Measurements from ENCODE around the gene CMA1.
"Not testable (repeated sequence)": the region's sequence is repeated elsewhere in the genome, so short reads cannot be mapped to it uniquely, and the experiment has no call there.

CMA1 gene, protein sequence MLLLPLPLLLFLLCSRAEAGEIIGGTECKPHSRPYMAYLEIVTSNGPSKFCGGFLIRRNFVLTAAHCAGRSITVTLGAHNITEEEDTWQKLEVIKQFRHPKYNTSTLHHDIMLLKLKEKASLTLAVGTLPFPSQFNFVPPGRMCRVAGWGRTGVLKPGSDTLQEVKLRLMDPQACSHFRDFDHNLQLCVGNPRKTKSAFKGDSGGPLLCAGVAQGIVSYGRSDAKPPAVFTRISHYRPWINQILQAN

DNA sequence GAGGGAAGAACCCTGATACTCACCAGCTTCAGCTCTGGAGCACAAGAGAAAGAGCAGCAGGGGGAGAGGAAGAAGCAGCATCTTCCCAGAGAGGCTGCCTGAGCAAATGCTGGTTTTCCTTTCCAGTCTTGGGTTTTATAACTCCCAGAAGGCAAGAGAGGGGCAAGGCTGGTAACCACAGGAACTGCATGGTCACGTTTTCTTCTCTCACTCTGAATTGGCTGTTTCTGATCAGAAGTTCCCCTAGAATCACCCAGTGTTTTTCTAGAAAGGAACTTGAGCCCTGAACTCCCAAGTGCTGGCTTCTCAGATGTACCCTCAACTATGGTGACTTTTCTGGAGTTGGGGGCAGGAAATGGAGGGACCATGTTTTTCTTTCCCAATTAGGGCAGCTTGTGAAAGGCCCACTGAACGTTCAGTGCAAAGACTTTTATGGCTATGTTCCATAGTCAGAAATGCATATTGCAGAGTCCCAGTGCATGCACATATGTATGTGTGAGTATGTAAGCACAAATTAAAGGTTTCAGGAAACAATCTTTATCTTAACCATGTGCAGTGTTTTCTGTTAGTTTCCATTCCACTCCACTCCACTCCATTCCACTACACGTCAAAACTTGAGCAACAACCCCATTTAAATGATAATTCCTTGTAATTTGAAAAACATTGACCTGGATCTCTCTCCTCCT, at the start of gene CMA1:
TSS of gene CMA1 (minus strand) at position 111 of the 686 bp plus-strand sequence. CDS start at position 81, 30 bp downstream.
- H3K9me3 Mint-ChIP-seq, result no peaks in the 10 kb centered on the region
- no peak within 1 kb of the TSS for H3K4me3 Mint-ChIP-seq
- intact Hi-C loops (cut with micrococcal nuclease), result no loop called here
- no peak within 1 kb of the TSS for H3K27ac Mint-ChIP-seq
- H3K36me3 Mint-ChIP-seq (ENCODE audit: low read depth), result no peaks in the 10 kb centered on the region
- no peaks in the 10 kb centered on the region for H3K27me3 Mint-ChIP-seq
- H3K4me1 Mint-ChIP-seq (ENCODE audit: low read depth), result no peaks in the 10 kb centered on the region

DNA sequence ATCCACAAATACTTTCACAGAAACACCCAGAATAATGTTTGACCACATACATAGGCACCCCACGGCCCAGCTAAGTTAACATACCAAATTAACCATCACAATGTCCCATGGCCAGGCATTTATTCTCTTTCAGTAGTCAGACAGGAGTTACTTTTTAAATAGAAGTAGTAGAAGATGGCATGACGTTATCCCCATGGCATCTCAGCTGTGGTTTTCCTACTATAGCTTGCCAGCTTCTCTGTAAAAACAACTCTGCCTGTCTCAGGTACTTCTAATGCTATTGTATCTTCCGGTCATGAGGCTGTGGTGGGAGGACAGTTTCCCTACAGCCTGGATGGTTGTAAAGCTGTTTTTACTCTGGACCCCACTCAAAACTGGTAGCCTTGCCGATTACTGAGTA, 48.7 kb upstream of the CMA1 start:
- no peaks in the 10 kb centered on the region for H3K36me3 Mint-ChIP-seq (ENCODE audit: low read depth)
- no peaks in the 10 kb centered on the region for H3K27me3 Mint-ChIP-seq
- no peak overlapping the region for H3K4me3 Mint-ChIP-seq
- H3K9me3 Mint-ChIP-seq, result no peaks in the 10 kb centered on the region
- H3K4me1 Mint-ChIP-seq (ENCODE audit: low read depth), result no peaks in the 10 kb centered on the region
- intact Hi-C loops (cut with micrococcal nuclease), result no loop called here
- no peak overlapping the region for H3K27ac Mint-ChIP-seq

DNA sequence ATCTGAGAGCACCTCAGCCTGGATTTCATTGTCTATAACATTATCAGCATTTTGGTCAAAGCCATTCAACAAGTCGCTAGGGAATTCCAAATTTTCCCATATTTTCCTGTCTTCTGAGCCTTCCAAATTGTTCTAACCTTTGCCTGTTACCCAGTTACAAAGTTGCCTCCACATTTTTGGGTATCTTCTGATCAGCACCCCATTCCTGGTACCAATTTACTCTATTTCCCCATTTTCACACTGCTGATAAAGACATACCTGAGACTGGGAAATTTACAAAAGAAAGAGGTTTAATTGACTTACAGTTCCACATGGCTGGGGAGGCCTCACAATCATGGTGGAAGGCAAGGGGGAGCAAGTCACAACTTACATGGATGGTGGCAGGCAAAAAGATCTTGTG, 41.0 kb upstream of the CMA1 start:
- intact Hi-C loops (cut with micrococcal nuclease); H3K27me3 Mint-ChIP-seq; H3K4me3 Mint-ChIP-seq; H3K4me1 Mint-ChIP-seq (ENCODE audit: low read depth); H3K27ac Mint-ChIP-seq; H3K36me3 Mint-ChIP-seq (ENCODE audit: low read depth): not testable (repeated sequence)
- H3K9me3 Mint-ChIP-seq, result peaks cover 58% of the 10 kb centered on the region

DNA sequence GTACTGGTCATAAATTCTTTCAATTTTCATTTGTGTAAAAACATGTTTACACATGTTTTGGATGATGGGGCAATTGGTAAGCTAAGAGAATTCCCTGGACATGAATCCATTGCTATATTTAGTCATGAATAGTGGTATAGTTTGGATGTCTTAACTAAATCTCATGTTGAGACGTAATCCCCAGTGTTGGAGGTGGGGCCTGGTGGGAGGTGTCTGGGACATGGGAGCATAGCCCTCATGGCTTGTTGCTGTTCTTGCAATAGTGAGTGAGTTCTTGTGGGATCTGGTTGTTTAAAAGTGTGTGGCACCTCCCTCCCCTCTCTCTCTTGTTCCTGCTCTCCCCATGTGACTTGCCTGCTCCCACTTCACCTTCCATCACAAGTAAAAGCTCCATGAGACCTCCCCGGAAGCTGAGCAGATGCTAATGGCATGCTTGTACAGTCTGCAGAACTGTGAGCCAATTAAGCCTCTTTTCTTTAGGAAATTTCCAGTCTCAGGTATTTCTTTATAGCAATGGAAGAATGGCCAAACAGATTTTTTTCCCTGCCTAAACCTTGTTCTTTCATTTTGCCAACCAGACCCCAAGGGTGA, 34.4 kb upstream of the CMA1 start:
- intact Hi-C loops (cut with micrococcal nuclease), result no loop called here
- no peak overlapping the region for H3K27ac Mint-ChIP-seq
- H3K9me3 Mint-ChIP-seq, result peaks cover 44% of the 10 kb centered on the region
- H3K4me1 Mint-ChIP-seq (ENCODE audit: low read depth), result no peaks in the 10 kb centered on the region
- H3K36me3 Mint-ChIP-seq (ENCODE audit: low read depth), result no peaks in the 10 kb centered on the region
- no peak overlapping the region for H3K4me3 Mint-ChIP-seq
- no peaks in the 10 kb centered on the region for H3K27me3 Mint-ChIP-seq

DNA sequence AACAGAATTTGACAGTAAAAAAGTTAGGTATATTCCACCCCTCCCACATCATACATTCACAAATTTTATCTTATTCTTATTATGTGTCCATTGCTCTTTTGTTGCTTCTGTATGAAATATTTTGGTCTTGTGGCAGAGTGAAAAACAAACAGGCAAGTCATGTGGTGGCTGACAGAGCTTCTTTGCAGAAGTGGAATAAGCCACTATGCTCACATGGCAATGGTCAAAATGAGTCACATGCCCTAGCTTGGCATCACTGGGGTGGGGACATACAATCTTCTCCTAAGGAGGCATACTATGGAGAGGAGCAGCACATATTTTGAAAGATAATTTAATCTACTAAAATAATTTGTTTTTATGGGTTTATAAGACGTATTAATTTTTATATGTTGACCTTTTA, 27.7 kb upstream of the CMA1 start:
- intact Hi-C loops (cut with micrococcal nuclease), result no loop called here
- no peaks in the 10 kb centered on the region for H3K27me3 Mint-ChIP-seq
- H3K9me3 Mint-ChIP-seq, result peaks cover 15% of the 10 kb centered on the region
- no peak overlapping the region for H3K4me3 Mint-ChIP-seq
- H3K36me3 Mint-ChIP-seq (ENCODE audit: low read depth), result no peaks in the 10 kb centered on the region
- H3K4me1 Mint-ChIP-seq (ENCODE audit: low read depth), result peaks cover 23% of the 10 kb centered on the region
- H3K27ac Mint-ChIP-seq, result peak overlapping the region; percentile 61

DNA sequence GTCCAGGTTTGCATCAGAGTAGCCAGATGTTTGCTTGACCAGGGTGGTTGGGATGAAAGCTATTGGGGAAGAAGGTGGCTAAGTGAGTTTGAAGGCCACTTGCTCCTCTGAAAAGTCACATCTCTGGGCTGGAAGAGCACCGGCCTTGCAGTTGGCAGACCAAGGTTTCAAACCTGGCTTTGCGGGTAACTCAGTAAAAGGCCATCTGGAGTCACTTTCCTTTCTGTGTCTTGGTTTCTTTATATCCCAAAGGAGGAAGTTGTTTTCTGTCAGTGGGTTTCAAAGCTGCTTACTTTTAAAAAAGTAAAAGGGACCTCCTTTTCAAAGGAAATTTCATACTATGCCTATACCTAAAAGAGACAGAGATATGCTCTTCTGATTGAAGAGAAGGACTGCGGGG, 26.2 kb upstream of the CMA1 start:
- Mint-ChIP-seq H3K27ac (peak overlapping the region; percentile 61), H3K27me3 (no peaks in the 10 kb centered on the region), H3K9me3 (peaks cover 10% of the 10 kb centered on the region), H3K4me1 (ENCODE audit: low read depth) (peaks cover 23% of the 10 kb centered on the region), H3K36me3 (ENCODE audit: low read depth) (no peaks in the 10 kb centered on the region), H3K4me3 (no peak overlapping the region)
- intact Hi-C loops (cut with micrococcal nuclease), result no loop called here

DNA sequence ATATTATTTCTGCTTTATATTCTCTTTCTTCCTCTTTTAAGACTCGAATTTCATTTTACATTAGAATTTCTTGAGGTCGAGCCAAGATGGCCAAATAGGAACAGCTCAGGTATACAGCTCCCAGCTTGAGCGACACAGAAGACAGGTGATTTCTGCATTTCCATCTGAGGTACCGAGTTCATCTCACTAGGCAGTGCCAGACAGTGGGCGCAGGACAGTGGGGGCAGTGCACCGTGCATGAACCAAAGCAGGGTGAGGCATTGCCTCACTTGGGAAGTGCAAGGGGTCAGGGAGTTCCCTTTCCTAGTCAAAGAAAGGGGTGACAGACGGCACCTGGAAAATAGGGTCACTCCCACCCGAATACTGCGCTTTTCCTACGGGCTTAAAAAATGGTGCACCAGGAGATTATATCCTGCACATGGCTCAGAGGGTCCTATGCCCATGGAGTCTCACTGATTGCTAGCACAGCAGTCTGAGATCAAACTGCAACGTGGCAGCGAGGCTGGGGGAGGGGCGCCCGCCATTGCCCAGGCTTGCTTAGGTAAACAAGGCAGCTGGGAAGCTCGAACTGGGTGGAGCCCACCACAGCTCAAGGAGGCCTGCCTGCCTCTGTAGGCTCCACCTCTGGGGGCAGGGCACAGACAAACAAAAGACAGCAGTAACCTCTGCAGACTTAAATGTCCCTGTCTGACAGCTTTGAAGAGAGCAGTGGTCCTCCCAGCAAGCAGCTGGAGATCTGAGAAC, 18.0 kb upstream of the CMA1 start:
- H3K4me3 Mint-ChIP-seq; H3K9me3 Mint-ChIP-seq; H3K36me3 Mint-ChIP-seq (ENCODE audit: low read depth); H3K27ac Mint-ChIP-seq; H3K4me1 Mint-ChIP-seq (ENCODE audit: low read depth); intact Hi-C loops (cut with micrococcal nuclease); H3K27me3 Mint-ChIP-seq: not testable (repeated sequence)

DNA sequence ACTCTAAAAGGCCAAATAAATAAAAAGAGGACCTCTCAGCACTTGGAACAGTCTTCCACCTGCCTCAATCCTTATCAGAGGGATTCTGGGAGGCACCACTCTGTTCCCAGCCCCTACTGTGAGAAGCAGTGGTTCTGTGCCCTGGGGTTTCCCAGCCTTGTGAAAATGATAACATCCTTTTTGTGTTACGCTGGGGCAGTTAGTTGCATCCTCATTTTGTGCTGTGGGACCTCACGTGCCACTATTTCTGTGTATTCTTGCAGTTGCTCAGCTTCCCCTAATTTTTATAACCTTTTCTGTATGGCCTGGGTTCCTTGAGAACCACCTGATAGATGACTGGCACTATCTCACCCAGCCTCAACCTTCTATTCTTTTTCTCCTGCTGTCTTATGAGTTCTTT, 10.8 kb upstream of the CMA1 start:
- Mint-ChIP-seq H3K4me1 (ENCODE audit: low read depth) (no peaks in the 10 kb centered on the region), H3K9me3 (no peaks in the 10 kb centered on the region), H3K27ac (no peak overlapping the region), H3K27me3 (peaks cover 1% of the 10 kb centered on the region), H3K4me3 (no peak overlapping the region), H3K36me3 (ENCODE audit: low read depth) (no peaks in the 10 kb centered on the region)
- intact Hi-C loops (cut with micrococcal nuclease), result no loop called here

DNA sequence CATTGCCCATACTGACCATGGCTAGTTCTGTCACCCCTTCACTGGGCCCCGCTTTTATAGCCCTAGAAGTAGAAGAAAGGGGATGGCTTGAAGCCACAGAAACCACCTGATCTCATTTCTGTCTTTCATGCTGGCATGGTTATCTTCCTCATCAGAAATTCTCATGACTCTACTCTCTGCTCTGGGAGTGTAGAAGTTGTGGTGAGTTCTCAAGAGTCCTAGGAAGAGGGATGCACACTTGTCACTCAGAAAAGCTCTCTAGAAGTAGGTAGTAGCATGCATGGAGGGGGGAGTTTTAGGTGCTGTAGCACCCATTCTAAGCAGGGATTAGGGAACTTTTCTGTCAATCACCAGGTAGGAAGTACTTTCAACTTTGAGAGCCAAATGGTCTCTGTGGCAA, 6.1 kb upstream of the CMA1 start:
- H3K27ac Mint-ChIP-seq, result no peak overlapping the region
- no peaks in the 10 kb centered on the region for H3K4me1 Mint-ChIP-seq (ENCODE audit: low read depth)
- H3K4me3 Mint-ChIP-seq, result no peak overlapping the region
- H3K9me3 Mint-ChIP-seq, result no peaks in the 10 kb centered on the region
- peaks cover 1% of the 10 kb centered on the region for H3K27me3 Mint-ChIP-seq
- intact Hi-C loops (cut with micrococcal nuclease), result no loop called here
- H3K36me3 Mint-ChIP-seq (ENCODE audit: low read depth), result no peaks in the 10 kb centered on the region

DNA sequence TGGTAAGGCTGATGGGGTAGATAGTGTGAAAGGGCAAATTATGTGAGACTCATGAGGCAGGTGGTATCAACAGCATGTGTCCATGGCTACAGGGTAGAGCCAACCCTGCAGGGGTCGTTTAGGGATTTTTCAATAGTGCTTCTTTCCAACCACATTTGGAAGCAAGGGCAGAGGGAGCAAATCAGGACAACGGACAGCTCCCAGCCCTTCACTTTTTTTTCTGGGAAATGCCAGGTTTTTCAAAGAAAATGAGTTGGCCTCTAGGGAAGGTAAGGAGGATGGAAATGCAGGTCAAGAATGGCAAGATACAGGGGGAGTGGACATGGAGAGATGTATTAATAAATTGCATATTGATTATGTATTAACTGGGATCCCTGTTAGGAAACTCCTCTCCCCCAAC, 4.9 kb upstream of the CMA1 start:
- H3K9me3 Mint-ChIP-seq, result no peaks in the 10 kb centered on the region

DNA sequence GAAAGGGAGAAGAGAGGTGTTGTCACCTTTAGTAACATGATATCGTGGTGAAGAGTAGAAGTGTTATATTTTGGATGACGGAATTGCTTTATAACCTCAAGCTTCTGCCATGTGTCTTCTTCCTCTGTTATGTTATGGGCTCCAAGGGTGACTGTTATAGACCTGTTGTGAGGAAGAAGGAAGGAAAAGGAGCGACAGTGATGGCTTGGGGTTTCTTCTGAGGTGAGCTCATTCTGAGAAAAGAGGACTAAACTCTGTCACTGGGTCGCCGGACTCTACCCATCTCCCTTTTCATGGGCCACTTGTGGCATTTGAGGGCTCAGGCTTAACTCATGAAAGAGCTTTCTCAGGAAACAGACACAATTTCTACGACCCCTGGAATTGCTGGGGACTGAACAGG, 1.6 kb downstream of the CMA1 start:
- Mint-ChIP-seq H3K4me3 (no peak overlapping the region), H3K27ac (no peak overlapping the region), H3K9me3 (no peaks in the 10 kb centered on the region), H3K36me3 (ENCODE audit: low read depth) (no peaks in the 10 kb centered on the region), H3K27me3 (no peaks in the 10 kb centered on the region), H3K4me1 (ENCODE audit: low read depth) (no peaks in the 10 kb centered on the region)
- intact Hi-C loops (cut with micrococcal nuclease), result no loop called here

More for the DNA sequence above, 4.9 kb upstream of the CMA1 start:
- intact Hi-C loops (cut with micrococcal nuclease), result no loop called here
- Mint-ChIP-seq H3K36me3 (ENCODE audit: low read depth) (no peaks in the 10 kb centered on the region), H3K27ac (no peak overlapping the region), H3K4me3 (no peak overlapping the region), H3K27me3 (peaks cover 1% of the 10 kb centered on the region), H3K4me1 (ENCODE audit: low read depth) (no peaks in the 10 kb centered on the region)

DNA sequence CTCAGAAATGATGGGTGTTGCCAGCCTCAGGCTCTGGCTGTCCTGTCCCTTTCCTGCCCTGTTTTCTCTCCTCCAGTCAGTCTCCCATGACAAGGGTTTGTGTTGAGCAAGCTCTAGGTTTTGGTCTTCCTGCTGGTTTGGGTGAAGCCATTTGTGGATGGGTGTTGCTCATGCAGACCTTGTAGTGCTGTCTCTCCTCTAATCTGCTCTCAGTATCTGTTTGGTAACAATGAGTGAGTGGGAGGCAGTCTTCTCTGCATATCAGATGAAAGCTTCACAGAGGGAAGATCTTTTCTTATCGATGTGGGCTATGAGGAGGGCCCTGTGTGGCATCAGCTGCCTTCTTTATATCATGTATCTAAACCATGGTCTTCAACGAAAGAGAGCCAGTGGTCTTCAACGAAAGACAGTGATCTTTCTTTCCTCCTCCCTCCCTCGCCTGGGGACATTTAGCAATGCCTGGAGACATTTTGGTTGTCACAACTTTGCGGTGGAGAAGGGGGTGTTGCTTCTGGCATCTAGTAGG, 3.6 kb downstream of the CMA1 start:
- H3K27ac Mint-ChIP-seq, result no peak overlapping the region
- H3K9me3 Mint-ChIP-seq, result no peaks in the 10 kb centered on the region
- H3K4me1 Mint-ChIP-seq (ENCODE audit: low read depth), result no peaks in the 10 kb centered on the region
- H3K4me3 Mint-ChIP-seq, result no peak overlapping the region
- intact Hi-C loops (cut with micrococcal nuclease), result no loop called here
- no peaks in the 10 kb centered on the region for H3K36me3 Mint-ChIP-seq (ENCODE audit: low read depth)
- H3K27me3 Mint-ChIP-seq, result no peaks in the 10 kb centered on the region

DNA sequence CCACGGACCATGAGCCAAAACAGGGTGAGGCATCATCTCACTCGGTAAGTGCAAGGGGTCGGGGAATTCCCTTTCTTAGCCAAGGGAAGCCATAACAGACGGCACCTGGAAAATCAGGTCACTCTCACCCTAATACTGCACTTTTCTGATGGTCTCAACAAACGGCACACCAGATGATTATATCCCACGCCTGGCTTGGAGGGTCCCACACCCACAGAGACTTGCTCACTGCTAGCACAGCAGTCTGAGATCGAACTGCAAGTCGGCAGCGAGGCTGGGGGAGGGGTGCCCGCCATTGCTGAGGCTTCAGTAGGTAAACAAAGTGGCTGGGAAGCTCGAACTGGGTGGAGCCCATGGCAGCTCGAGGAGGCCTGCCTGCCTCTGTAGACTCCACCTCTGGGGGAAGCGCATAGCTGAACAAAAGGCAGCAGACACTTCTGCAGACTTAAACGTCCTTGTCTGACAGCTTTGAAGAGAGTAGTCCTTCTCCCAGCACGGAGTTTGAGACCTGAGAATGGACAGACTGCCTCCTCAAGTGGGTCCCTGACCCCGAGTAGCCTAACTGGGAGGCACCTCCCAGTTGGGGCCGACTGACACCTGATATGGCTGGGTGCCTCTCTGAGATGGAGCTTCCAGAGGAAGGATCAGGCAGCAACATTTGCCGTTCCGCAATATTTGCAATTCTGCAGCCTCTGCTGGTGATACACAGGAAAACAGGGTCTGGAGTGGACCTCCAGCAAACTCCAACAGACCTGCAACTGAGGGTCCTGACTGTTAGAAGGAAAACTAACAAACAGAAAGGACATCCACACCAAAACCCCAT, 16.3 kb downstream of the CMA1 start:
- H3K27ac Mint-ChIP-seq; H3K4me1 Mint-ChIP-seq (ENCODE audit: low read depth); H3K4me3 Mint-ChIP-seq; intact Hi-C loops (cut with micrococcal nuclease); H3K9me3 Mint-ChIP-seq; H3K27me3 Mint-ChIP-seq; H3K36me3 Mint-ChIP-seq (ENCODE audit: low read depth): not testable (repeated sequence)
